H1 (cell line): ENCODE data around the gene MEIOB. TPM values are rescaled to one million over a fixed set of nuclear protein-coding genes. Genes with fewer than 3 reads are reported as not detected.

ENCODE experiments used
- CTCF ChIA-PET: fragments of 300-600 bp; sonication (Branson Sonifier 250); formaldehyde crosslinking; loops from one replicate; lab custom pipeline; 2021; ENCODE audit not compliant: partially characterized antibody; lab: Charles Lee
- POLR2A ChIA-PET: fragments of 300-600 bp; sonication (Branson Sonifier 250); formaldehyde crosslinking; loops from one replicate; lab custom pipeline; 2021; ENCODE audit warnings: inconsistent platforms; ENCODE audit not compliant: partially characterized antibody; lab: Charles Lee
- DNase-seq, 2 experiments: peaks; one replicate each; pipeline versions ENCODE4 v3.0.0 to v3.0.0-alpha.2; 2010 to 2022; ENCODE audit warnings: low spot score in 2 of 2, low read depth in 1 of 2, mixed read lengths in 1 of 2
- FAIRE-seq: peaks from 2 replicates; lab custom pipeline; 2011; peaks lifted over from hg19 to GRCh38; lab: Jason Lieb, UNC
- H2AFZ ChIP-seq: 2 replicates; pipeline ENCODE4 v1.8.1; 2012; ENCODE audit warnings: low read length, inconsistent platforms
- H2AK5ac ChIP-seq: 2 replicates; pipeline ENCODE4 v1.6.1; 2013; ENCODE audit warnings: low read depth, low read length
- H2BK120ac ChIP-seq: replicated peaks from 2 replicates; pipeline ENCODE3; 2013; ENCODE audit warnings: low read depth, low read length, inconsistent platforms
- H2BK12ac ChIP-seq: 2 replicates; pipeline ENCODE4 v1.6.1; 2013; ENCODE audit warnings: low read depth, low read length
- H2BK15ac ChIP-seq: 2 replicates; pipeline ENCODE4 v1.6.1; 2013; ENCODE audit warnings: low read length
- H2BK20ac ChIP-seq: 2 replicates; pipeline ENCODE4 v1.6.1; 2013; ENCODE audit warnings: low read length
- H2BK5ac ChIP-seq: 2 replicates; pipeline ENCODE4 v1.6.1; 2013; ENCODE audit warnings: low read depth, low read length
- H3K14ac ChIP-seq: 2 replicates; pipeline ENCODE4 v1.6.1; 2013; ENCODE audit warnings: inconsistent platforms; ENCODE audit not compliant: insufficient read length
- H3K18ac ChIP-seq: 2 replicates; pipeline ENCODE4 v1.6.1; 2013; ENCODE audit warnings: low read length; ENCODE audit errors: extremely low read depth
- H3K23ac ChIP-seq: 2 replicates; pipeline ENCODE4 v1.6.1; 2013; ENCODE audit warnings: inconsistent platforms; ENCODE audit not compliant: insufficient read length
- H3K23me2 ChIP-seq: 2 replicates; pipeline ENCODE4 v1.6.1; 2013; ENCODE audit warnings: low read depth, low read length
- H3K27ac ChIP-seq: 2 replicates; pipeline ENCODE4 v1.6.1; 2011; ENCODE audit warnings: low read depth, low read length, inconsistent platforms
- H3K27me3 ChIP-seq, 4 experiments: replicated peaks in 1 of 4; 1 replicate in 1 of 4; 2 replicates in 3 of 4; pipeline versions ENCODE4 v1.6.1 to v1.8.1; 2011 to 2013; ENCODE audit warnings: low read length in 3 of 4, mild to moderate bottlenecking in 3 of 4, inconsistent platforms in 2 of 4, mixed read lengths in 2 of 4, moderate library complexity in 1 of 4; ENCODE audit not compliant: control insufficient read depth in 3 of 4, insufficient read depth in 3 of 4; ENCODE audit errors: extremely low read depth in 1 of 4
- H3K36me3 ChIP-seq, 4 experiments: 2 replicates each; pipeline versions ENCODE4 v1.6.1 to v1.8.1; 2011 to 2013; ENCODE audit warnings: mild to moderate bottlenecking in 4 of 4, low read length in 3 of 4, moderate library complexity in 2 of 4, control low read depth in 1 of 4, inconsistent platforms in 1 of 4; ENCODE audit not compliant: insufficient read depth in 4 of 4, control insufficient read depth in 2 of 4
- H3K4ac ChIP-seq: replicated peaks from 2 replicates; pipeline ENCODE3; 2013; ENCODE audit warnings: low read length, low read depth, mixed read lengths, inconsistent platforms; ENCODE audit not compliant: insufficient read length
- H3K4me1 ChIP-seq, 4 experiments: replicated peaks in 1 of 4; 1 replicate in 1 of 4; 2 replicates in 3 of 4; pipeline versions ENCODE4 v1.6.1 to v1.8.1; 2011 to 2013; ENCODE audit warnings: low read length in 3 of 4, inconsistent platforms in 2 of 4, mixed read lengths in 1 of 4; ENCODE audit not compliant: insufficient read depth in 4 of 4, control insufficient read depth in 3 of 4
- H3K4me2 ChIP-seq, 2 experiments: 2 replicates each; pipeline versions ENCODE4 v1.6.1 to v1.8.1; 2011 to 2013; ENCODE audit warnings: low read depth in 2 of 2, low read length in 2 of 2, control low read depth in 1 of 2, inconsistent platforms in 1 of 2, mild to moderate bottlenecking in 1 of 2; ENCODE audit not compliant: insufficient read depth in 1 of 2
- H3K4me3 ChIP-seq, 4 experiments: fragments of 200-600, 300-600 bp in 1 of 4; sonication (generic), shearing (Covaris generic), sonication (Bioruptor Twin) in 1 of 4; 2 replicates each; pipeline versions ENCODE4 v1.5.1 to v1.8.1; 2011 to 2016; ENCODE audit warnings: low read length in 4 of 4, low read depth in 3 of 4, control low read depth in 2 of 4, inconsistent platforms in 2 of 4, mild to moderate bottlenecking in 2 of 4, mixed read lengths in 1 of 4, moderate library complexity in 1 of 4; ENCODE audit not compliant: insufficient read depth in 2 of 4; ENCODE audit errors: extremely low read depth in 1 of 4
- H3K56ac ChIP-seq: replicated peaks from 2 replicates; pipeline ENCODE3; 2013; ENCODE audit warnings: low read depth, mild to moderate bottlenecking, mixed read lengths, low read length, inconsistent platforms; ENCODE audit not compliant: insufficient read length
- H3K79me1 ChIP-seq: 2 replicates; pipeline ENCODE4 v1.6.1; 2013; ENCODE audit warnings: low read depth, low read length, control low read depth
- H3K79me2 ChIP-seq, 2 experiments: 2 replicates each; pipeline versions ENCODE4 v1.6.1 to v1.8.1; 2012 to 2013; ENCODE audit warnings: low read length in 2 of 2, mild to moderate bottlenecking in 2 of 2, inconsistent platforms in 1 of 2; ENCODE audit not compliant: insufficient read depth in 2 of 2, control insufficient read depth in 1 of 2
- H3K9ac ChIP-seq, 4 experiments: replicated peaks in 1 of 4; 1 replicate in 1 of 4; 2 replicates in 3 of 4; pipeline versions ENCODE4 v1.6.1 to v1.8.1; 2011 to 2013; ENCODE audit warnings: low read depth in 3 of 4, low read length in 3 of 4, control low read depth in 2 of 4, mild to moderate bottlenecking in 2 of 4, moderate library complexity in 2 of 4, inconsistent platforms in 1 of 4; ENCODE audit errors: extremely low read depth in 1 of 4
- H3K9me3 ChIP-seq, 2 experiments: 2 replicates each; pipeline versions ENCODE4 v1.6.1 to v1.8.1; 2012 to 2013; ENCODE audit warnings: mild to moderate bottlenecking in 2 of 2, moderate library complexity in 2 of 2, control low read depth in 1 of 2, inconsistent platforms in 1 of 2, low read depth in 1 of 2, low read length in 1 of 2, mixed read lengths in 1 of 2; ENCODE audit not compliant: insufficient read depth in 2 of 2
- H4K20me1 ChIP-seq, 2 experiments: replicated peaks in 1 of 2; 2 replicates each; pipeline versions ENCODE3 to v1.8.1; 2011 to 2013; ENCODE audit warnings: inconsistent platforms in 2 of 2, low read length in 2 of 2, mild to moderate bottlenecking in 1 of 2; ENCODE audit not compliant: insufficient read depth in 2 of 2, control insufficient read depth in 1 of 2
- H4K5ac ChIP-seq: 2 replicates; pipeline ENCODE4 v1.6.1; 2013; ENCODE audit warnings: low read length, low read depth, mixed read lengths, inconsistent platforms; ENCODE audit not compliant: insufficient read length
- H4K8ac ChIP-seq: 2 replicates; pipeline ENCODE4 v1.8.0; 2013; ENCODE audit warnings: mild to moderate bottlenecking, moderate library complexity, low read length, inconsistent platforms; ENCODE audit not compliant: insufficient read depth; ENCODE audit errors: extremely low read depth
- H4K91ac ChIP-seq: replicated peaks from 2 replicates; pipeline ENCODE3; 2013; ENCODE audit warnings: low read length, mixed read lengths, inconsistent platforms; ENCODE audit not compliant: insufficient read length
- BACH1 ChIP-seq: IDR thresholded peaks from 2 replicates; pipeline ENCODE4 v1.6.1; 2012; ENCODE audit warnings: low read length, improper control_type of control experiment
- WGBS, 2 experiments: shearing (Covaris generic) in 1 of 2; methylation state at CpG; one replicate each; pipeline versions ENCODE4 v1.1.6 to v1.1.7; 2013 to 2015; ENCODE audit warnings: low lambda C conversion rate in 2 of 2, mixed read lengths in 2 of 2, inconsistent platforms in 1 of 2, low coverage in 1 of 2, missing lambda C conversion rate in 1 of 2; ENCODE audit not compliant: insufficient replicate concordance in 2 of 2, insufficient coverage in 1 of 2, insufficient read length in 1 of 2; ENCODE audit errors: extremely low coverage in 1 of 2, missing lambda C conversion rate in 1 of 2; 5-methylcytosine and 5-hydroxymethylcytosine counted together
- polyA plus RNA-seq, 7 experiments: library from polyadenylated mRNA; depleted of rRNA in 3 of 7; stranded (reverse) in 5 of 7; unstranded in 2 of 7; fragments of >200 nt in 5 of 7; fragments of 200-250 nt in 2 of 7; gene quantifications; 1 replicate in 5 of 7; 2 replicates in 1 of 7; 4 replicates in 1 of 7; pipeline versions ENCODE4 v1.2.1 to v1.2.3, GENCODE V29; 2011 to 2013; ENCODE audit warnings: missing spikeins in 2 of 7, mixed read lengths in 2 of 7
- total RNA-seq: library from RNA; stranded (reverse); fragmentation: NEBNext Ultra II Directional; extraction: Animal tissue kit (Norgen Biotek cat#: 25700); gene quantifications from 2 replicates; pipeline ENCODE4 v1.2.1, GENCODE V29; 2021

MEIOB gene
- total and polyA plus RNA-seq, 2 of the 8 experiments (the other 6 are each of a cell fraction or from before 2014, with no cell fraction given), result 0.63 to 1.1 TPM

DNA sequence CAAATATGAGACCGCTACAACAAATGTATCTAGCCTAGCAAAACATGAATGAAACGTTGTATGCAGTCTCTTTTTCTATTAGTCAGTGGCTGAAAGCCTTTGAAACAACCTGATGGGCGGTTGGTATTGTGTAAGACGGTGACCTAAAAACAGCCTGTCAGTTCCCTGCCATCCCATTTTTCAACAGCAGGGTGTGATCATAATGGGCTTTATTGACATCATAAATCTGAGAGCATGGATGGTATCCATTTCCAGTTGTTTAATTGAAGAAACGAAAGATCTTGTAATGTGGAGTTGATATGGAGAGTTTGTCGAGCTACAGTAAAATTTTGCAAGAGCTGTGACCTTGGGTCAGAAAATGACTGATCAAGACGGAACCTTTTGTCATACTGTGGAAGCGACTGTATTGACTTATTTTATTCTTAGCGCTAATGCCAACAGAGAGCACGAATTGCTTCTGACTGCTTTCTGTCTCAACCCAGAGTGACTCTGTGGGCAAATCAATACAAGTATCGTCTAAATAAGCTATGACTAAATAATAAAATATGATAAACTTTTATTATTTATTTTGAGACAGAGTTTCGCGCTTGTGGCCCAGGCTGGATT, 12.3 kb upstream of the MEIOB start:
- H3K4me3 ChIP-seq, result no peak overlapping the region
- H3K27ac ChIP-seq, result no peak overlapping the region
- H3K36me3 ChIP-seq, result no peaks in the 10 kb centered on the region
- no peaks in the 10 kb centered on the region for H3K4me1 ChIP-seq
- no peak overlapping the region for H2AK5ac ChIP-seq
- POLR2A ChIA-PET, result interaction anchor here (2.0 kb wide), 1 partner anchor 81 kb away, joined by 8 read pairs; the partner anchor contains the start of gene RPS2
- H3K27me3 ChIP-seq, result no peaks in the 10 kb centered on the region
- H3K9me3 ChIP-seq, result no peaks in the 10 kb centered on the region
- CTCF ChIA-PET, result interaction anchor here (0.8 to 2.3 kb wide), 18 partner anchors 8 to 452 kb away, joined by 3 to 10 read pairs (median 4); no protein-coding TSS in a partner anchor
- FAIRE-seq, result no peak
- H3K79me1 ChIP-seq, result no peaks in the 10 kb centered on the region
- no peak overlapping the region for H2BK20ac ChIP-seq
- H3K14ac ChIP-seq, result no peak overlapping the region
- no peak overlapping the region for H2BK5ac ChIP-seq
- H3K23ac ChIP-seq, result no peak overlapping the region
- WGBS, 2 experiments, result 80% methylated on average over 13 of the region's 13 CpGs; no CpG with 5 or more reads in 1 of the 2 experiments
- no peak overlapping the region for H3K4ac ChIP-seq
- H3K56ac ChIP-seq, result no peak overlapping the region
- H2AFZ ChIP-seq, result no peak overlapping the region
- no peaks in the 10 kb centered on the region for H4K20me1 ChIP-seq
- no peaks in the 10 kb centered on the region for H3K23me2 ChIP-seq
- H4K8ac ChIP-seq, result no peak overlapping the region
- H3K4me2 ChIP-seq, result no peak overlapping the region
- DNase-seq, result no peak
- H2BK120ac ChIP-seq, result no peak overlapping the region
- H3K79me2 ChIP-seq, result no peaks in the 10 kb centered on the region
- no peak overlapping the region for H3K18ac ChIP-seq
- H3K9ac ChIP-seq, result no peak overlapping the region
- no peak overlapping the region for H4K91ac ChIP-seq
- H4K5ac ChIP-seq, result no peak overlapping the region
- no peak overlapping the region for H2BK12ac ChIP-seq
- H2BK15ac ChIP-seq, result no peak overlapping the region
- no peak for TF ChIP-seq BACH1
